GM23338 (cell line): ENCODE measurements around the gene ARAP1.
"Not testable (repeated sequence)": the region's sequence is repeated elsewhere in the genome, so short reads cannot be mapped to it uniquely, and the experiment has no call there.

Source experiments
- CTCF ChIP-seq, 2 experiments: fragments of 200-600 bp in 1 of 2; sonication (generic) in 1 of 2; conservative IDR thresholded peaks; 2 replicates each; pipeline versions ENCODE4 v1.5.1 to v1.6.1; 2016 to 2017; ENCODE audit warnings: antibody characterized with exemption in 2 of 2, low read depth in 2 of 2, mild to moderate bottlenecking in 2 of 2, moderate library complexity in 1 of 2
- REST ChIP-seq: IDR thresholded peaks from one replicate; pipeline ENCODE4 v1.6.1; 2018; ENCODE audit warnings: antibody characterized with exemption; ENCODE audit not compliant: unreplicated experiment

GRCh38 chr11:72791228-72791627, 39.0 kb upstream of the ARAP1 start:
- not testable (repeated sequence) for TF ChIP-seq CTCF (conservative IDR thresholded peaks at IDR 0.05; ENCODE audit: low read depth in 2 of 2); REST
